ENCODE data around the gene SAT2.
"Not testable (repeated sequence)": the region's sequence is repeated elsewhere in the genome, so short reads cannot be mapped to it uniquely, and the experiment has no call there.

Gene SAT2

GRCh38 chr17:7626956-7627249, 718 bp downstream of the SAT2 start:
- Histone ChIP-seq H3K4me1 (ENCODE audit: insufficient read depth, low read length) (peaks cover 17% of the 10 kb centered on the region), H3K27me3 (ENCODE audit: insufficient read depth, low read length) (no peaks in the 10 kb centered on the region), H3K9me3 (ENCODE audit: low read length) (no peaks in the 10 kb centered on the region), H3K36me3 (ENCODE audit: insufficient read depth, low read length) (peaks cover 8% of the 10 kb centered on the region), H3K4me3 (ENCODE audit: low read length) (peak overlapping the region; percentile 86), H2AFZ (ENCODE audit: low read depth, low read length) (peak overlapping the region; percentile 83)

GRCh38 chr17:7626307-7626706, 1.3 kb downstream of the SAT2 start:
- H3K4me3 ChIP-seq (ENCODE audit: low read length): peak overlapping the region; percentile 86
- no peak overlapping the region for H2AFZ ChIP-seq (ENCODE audit: low read depth, low read length)

DNA sequence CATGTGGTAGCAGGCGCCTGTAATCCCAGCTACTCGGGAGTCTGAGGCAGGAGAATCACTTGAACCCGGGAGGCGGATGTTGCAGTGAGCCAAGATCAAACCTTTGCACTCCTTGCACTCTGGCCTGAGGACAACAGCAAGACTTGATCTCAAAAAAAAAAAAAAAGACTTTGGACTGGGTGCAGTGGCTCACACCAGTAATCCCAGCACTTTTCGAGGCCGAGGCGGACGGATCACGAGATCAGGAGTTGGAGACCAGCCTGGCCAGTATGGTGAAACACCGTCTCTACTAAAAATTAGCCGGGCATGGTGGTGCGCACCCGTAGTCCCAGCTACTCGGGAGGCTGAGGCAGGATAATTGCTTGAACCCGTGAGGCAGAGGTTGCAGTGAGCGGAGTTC, 1.9 kb downstream of the SAT2 start:
- H3K4me1 ChIP-seq (ENCODE audit: insufficient read depth, low read length): peaks cover 17% of the 10 kb centered on the region
- not testable (repeated sequence) for H3K36me3 ChIP-seq (ENCODE audit: insufficient read depth, low read length); H3K9me3 ChIP-seq (ENCODE audit: low read length); H3K27me3 ChIP-seq (ENCODE audit: insufficient read depth, low read length); H2AFZ ChIP-seq (ENCODE audit: low read depth, low read length); H3K4me3 ChIP-seq (ENCODE audit: low read length)

More at GRCh38 chr17:7626307-7626706, 1.3 kb downstream of the SAT2 start:
- peaks cover 8% of the 10 kb centered on the region for H3K36me3 ChIP-seq (ENCODE audit: insufficient read depth, low read length)
- H3K9me3 ChIP-seq (ENCODE audit: low read length): no peaks in the 10 kb centered on the region
- H3K27me3 ChIP-seq (ENCODE audit: insufficient read depth, low read length): no peaks in the 10 kb centered on the region
- H3K4me1 ChIP-seq (ENCODE audit: insufficient read depth, low read length): peaks cover 17% of the 10 kb centered on the region

DNA sequence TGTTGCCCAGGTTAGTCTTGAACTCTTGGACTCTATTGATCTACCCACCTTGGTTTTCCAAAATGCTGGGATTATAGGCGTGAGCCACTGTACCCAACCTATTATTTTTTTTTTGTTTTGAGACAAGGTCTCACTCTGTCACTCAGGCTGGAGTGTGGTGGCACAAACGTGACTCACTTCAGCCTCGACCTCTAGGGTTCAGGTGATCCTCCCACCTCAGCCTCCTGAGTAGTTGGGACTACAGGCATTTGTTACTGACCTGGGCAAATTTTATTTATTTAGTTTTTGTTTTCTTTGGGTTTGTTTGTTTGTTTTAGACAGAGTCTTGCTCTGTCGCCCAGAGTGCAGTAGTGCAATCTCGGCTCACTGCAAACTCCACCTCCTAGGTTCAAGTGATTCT, 4.0 kb downstream of the SAT2 start:
- H3K36me3 ChIP-seq (ENCODE audit: insufficient read depth, low read length): peaks cover 8% of the 10 kb centered on the region
- H3K9me3 ChIP-seq (ENCODE audit: low read length): no peaks in the 10 kb centered on the region
- peaks cover 11% of the 10 kb centered on the region for H3K4me1 ChIP-seq (ENCODE audit: insufficient read depth, low read length)
- H3K4me3 ChIP-seq (ENCODE audit: low read length): no peak overlapping the region
- no peak overlapping the region for H2AFZ ChIP-seq (ENCODE audit: low read depth, low read length)
- no peaks in the 10 kb centered on the region for H3K27me3 ChIP-seq (ENCODE audit: insufficient read depth, low read length)

DNA sequence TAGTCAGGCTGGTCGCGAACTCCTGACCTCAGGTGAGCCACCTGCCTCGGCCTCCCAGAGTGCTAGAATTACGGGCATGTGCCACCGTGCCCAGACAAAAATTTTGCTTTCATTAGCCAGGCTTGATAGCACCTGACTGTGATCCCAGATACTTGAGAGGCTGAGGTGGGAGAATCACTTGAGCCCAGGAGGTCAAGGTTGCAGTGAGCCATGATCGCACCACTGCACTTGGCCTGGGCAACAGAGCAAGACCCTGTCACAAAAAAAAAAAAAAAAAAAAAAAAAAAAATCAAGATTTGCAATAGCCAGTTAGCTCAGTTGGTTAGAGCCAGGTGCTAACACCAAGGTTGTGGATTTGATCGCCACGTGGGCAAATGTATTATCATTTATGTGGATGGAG, 6.8 kb downstream of the SAT2 start:
- H3K36me3 ChIP-seq (ENCODE audit: insufficient read depth, low read length): peaks cover 2% of the 10 kb centered on the region
- no peaks in the 10 kb centered on the region for H3K4me1 ChIP-seq (ENCODE audit: insufficient read depth, low read length)

GRCh38 chr17:7618608-7619007, 9.0 kb downstream of the SAT2 start:
- no peaks in the 10 kb centered on the region for H3K36me3 ChIP-seq (ENCODE audit: insufficient read depth, low read length)
- H3K4me3 ChIP-seq (ENCODE audit: low read length): no peak overlapping the region
- no peaks in the 10 kb centered on the region for H3K9me3 ChIP-seq (ENCODE audit: low read length)
- no peaks in the 10 kb centered on the region for H3K27me3 ChIP-seq (ENCODE audit: insufficient read depth, low read length)
- H3K4me1 ChIP-seq (ENCODE audit: insufficient read depth, low read length): peaks cover 6% of the 10 kb centered on the region
- no peak overlapping the region for H2AFZ ChIP-seq (ENCODE audit: low read depth, low read length)

More for the DNA sequence above, 6.8 kb downstream of the SAT2 start:
- no peaks in the 10 kb centered on the region for H3K27me3 ChIP-seq (ENCODE audit: insufficient read depth, low read length)
- H2AFZ ChIP-seq (ENCODE audit: low read depth, low read length): no peak overlapping the region
- no peak overlapping the region for H3K4me3 ChIP-seq (ENCODE audit: low read length)
- H3K9me3 ChIP-seq (ENCODE audit: low read length): no peaks in the 10 kb centered on the region

- H3K36me3 ChIP-seq (ENCODE audit: insufficient read depth, low read length): peaks cover 18% of the 10 kb centered on the region
- peak overlapping the region; percentile 51 for H3K4me3 ChIP-seq (ENCODE audit: low read length)
- H3K9me3 ChIP-seq (ENCODE audit: low read length): no peaks in the 10 kb centered on the region
- H2AFZ ChIP-seq (ENCODE audit: low read depth, low read length): peak overlapping the region; percentile 69
- H3K4me1 ChIP-seq (ENCODE audit: insufficient read depth, low read length): peaks cover 21% of the 10 kb centered on the region
- no peaks in the 10 kb centered on the region for H3K27me3 ChIP-seq (ENCODE audit: insufficient read depth, low read length)
These were observed 12.3 kb downstream of the SAT2 start for GRCh38 chr17:7615265-7615747.

DNA sequence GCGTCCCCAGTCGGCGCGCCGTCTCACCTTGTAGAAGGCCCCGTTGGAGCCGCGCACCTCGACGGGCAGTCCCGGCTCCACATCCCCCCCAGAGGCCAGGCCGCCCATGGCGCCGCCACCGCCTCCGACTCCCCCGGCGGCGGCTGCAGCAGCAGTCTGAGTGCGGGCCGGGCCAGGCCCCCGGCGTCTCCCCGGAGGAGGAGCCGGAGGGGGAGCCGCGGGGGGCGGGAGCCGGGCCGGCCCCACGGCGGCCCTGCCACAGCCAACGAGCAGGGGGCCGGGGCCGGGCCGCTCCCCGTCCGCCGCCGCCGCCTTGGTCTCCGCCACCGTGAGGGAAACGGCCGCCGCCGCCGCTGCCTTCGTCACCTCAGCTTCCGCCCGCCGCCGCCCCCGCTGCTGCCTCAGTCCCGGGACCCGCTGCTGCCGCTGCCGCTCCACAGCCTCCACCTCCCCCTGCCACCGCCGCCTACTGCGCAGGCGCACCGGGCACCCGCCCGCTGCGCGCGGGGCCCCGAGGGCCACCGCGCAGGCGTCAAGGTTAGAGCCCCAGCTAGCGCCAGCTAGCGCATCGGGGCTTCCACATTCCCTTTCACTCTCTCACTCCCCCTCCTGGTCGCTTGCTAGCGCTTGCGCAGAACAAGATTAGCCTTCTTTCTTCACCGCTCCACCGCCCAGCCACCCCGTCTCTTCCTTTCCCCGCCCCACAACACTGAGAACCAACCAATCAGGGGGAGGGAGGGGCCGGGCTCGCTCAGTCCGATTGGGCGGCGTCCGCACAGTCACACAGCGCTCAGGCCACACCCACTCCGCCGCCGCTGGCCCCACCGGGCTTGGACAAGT, 13.0 kb downstream of the SAT2 start, which contains the start of gene FXR2:
FXR2 (minus strand) TSS at position 473 of the 840 bp plus-strand sequence; CDS start at position 108, 365 bp downstream.
- Histone ChIP-seq H2AFZ (ENCODE audit: low read depth, low read length) (peak within 1 kb of the TSS; percentile 69), H3K9me3 (ENCODE audit: low read length) (no peaks in the 10 kb centered on the region), H3K4me3 (ENCODE audit: low read length) (peak within 1 kb of the TSS; percentile 97), H3K36me3 (ENCODE audit: insufficient read depth, low read length) (peaks cover 22% of the 10 kb centered on the region), H3K4me1 (ENCODE audit: insufficient read depth, low read length) (peaks cover 21% of the 10 kb centered on the region), H3K27me3 (ENCODE audit: insufficient read depth, low read length) (no peaks in the 10 kb centered on the region)

DNA sequence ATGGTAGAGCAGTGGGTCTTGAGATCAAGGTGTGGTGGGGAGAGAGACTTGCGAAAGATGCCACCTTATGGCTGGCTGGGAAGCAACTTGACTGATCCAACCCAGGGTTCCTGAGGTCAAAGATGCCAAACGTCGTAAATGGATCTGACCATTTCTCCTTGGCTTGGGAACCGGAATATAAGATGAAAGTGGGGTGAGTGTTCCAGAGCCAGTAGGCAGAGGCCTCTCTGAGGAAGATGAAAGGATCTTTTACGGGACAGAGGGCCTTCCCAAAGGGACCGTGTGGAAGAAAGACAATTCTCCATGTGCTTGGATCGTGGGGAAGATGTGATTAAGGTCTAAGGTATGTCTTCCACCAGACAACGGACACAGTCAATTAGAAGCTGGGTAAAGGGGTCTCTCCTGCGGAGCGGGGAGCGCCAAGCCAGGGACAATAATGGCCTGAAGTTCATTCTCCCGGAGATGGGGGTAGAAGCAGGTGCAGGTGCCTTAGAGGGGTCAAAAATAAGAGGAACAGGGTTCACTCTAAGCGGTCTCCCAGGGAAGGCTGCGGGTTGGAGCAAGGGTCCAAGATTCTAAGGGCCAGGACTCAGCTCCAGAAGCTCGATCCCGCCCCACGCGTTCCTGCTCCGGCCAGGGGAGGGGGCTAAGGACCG, 13.7 kb downstream of the SAT2 start:
- Histone ChIP-seq H3K4me1 (ENCODE audit: insufficient read depth, low read length) (peaks cover 21% of the 10 kb centered on the region), H3K4me3 (ENCODE audit: low read length) (peak overlapping the region; percentile 97), H3K36me3 (ENCODE audit: insufficient read depth, low read length) (peaks cover 27% of the 10 kb centered on the region), H2AFZ (ENCODE audit: low read depth, low read length) (peak overlapping the region; percentile 22), H3K27me3 (ENCODE audit: insufficient read depth, low read length) (no peaks in the 10 kb centered on the region), H3K9me3 (ENCODE audit: low read length) (no peaks in the 10 kb centered on the region)

- H3K9me3 ChIP-seq (ENCODE audit: low read length): no peaks in the 10 kb centered on the region
- H3K4me3 ChIP-seq (ENCODE audit: low read length): no peak overlapping the region
- peaks cover 21% of the 10 kb centered on the region for H3K4me1 ChIP-seq (ENCODE audit: insufficient read depth, low read length)
These were observed 15.4 kb downstream of the SAT2 start for GRCh38 chr17:7612294-7612640.

DNA sequence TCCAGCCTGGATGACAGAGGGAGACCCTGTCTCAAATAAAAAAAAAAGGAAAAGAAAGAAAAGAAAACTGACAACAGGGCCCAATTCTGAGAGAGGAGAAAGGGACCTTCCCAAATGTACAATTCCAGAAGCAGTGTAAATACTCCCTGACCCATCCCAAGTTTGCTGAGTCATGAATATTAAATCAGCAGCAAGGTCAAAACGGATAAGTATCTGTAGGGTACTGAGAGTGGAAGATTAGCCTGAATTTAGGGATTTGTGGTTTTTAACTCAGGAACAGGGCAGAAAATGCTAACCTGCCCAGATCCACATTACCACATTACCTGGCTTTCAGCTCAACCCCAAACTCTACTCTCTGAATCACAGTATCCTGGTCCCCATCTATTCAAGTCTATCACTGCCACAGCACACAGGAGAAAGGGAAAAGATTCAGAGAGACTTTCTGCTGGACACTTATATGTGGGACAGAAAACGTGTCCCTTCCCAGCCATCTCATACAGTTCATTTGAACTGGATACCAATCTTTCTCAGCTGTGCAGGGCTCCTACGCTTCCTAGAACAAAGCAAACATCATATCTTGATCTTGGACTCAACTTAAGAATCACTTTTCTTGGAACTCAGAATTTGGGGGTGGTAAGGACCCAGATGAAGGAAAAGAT, 15.9 kb downstream of the SAT2 start:
- Histone ChIP-seq H3K4me3 (ENCODE audit: low read length) (no peak overlapping the region), H3K9me3 (ENCODE audit: low read length) (no peaks in the 10 kb centered on the region), H3K27me3 (ENCODE audit: insufficient read depth, low read length) (no peaks in the 10 kb centered on the region), H3K4me1 (ENCODE audit: insufficient read depth, low read length) (peaks cover 21% of the 10 kb centered on the region), H2AFZ (ENCODE audit: low read depth, low read length) (no peak overlapping the region), H3K36me3 (ENCODE audit: insufficient read depth, low read length) (peaks cover 30% of the 10 kb centered on the region)

More at GRCh38 chr17:7612294-7612640, 15.4 kb downstream of the SAT2 start:
- H3K36me3 ChIP-seq (ENCODE audit: insufficient read depth, low read length): peaks cover 29% of the 10 kb centered on the region
- H2AFZ ChIP-seq (ENCODE audit: low read depth, low read length): no peak overlapping the region
- H3K27me3 ChIP-seq (ENCODE audit: insufficient read depth, low read length): no peaks in the 10 kb centered on the region

DNA sequence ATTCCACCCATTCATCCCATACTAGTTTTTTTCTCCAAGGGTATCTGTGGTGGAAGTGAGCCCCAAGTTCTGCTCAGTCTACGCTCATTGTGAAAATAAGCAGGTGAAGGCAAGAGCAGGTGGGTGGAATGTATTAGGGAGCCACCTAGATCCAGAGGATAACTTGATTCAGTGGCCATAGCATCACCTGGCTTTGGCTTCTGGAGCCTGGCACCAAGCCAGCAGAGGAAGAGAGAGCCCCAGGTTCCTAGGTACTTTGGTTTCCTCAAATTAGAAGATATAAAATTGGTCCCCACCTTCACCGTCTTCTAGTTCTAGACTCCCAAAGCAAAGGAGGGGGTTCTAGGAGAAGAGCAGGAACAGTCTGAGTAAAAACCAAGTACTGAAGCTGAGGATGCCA, 17.0 kb downstream of the SAT2 start:
- Histone ChIP-seq H3K4me3 (ENCODE audit: low read length) (no peak overlapping the region), H3K9me3 (ENCODE audit: low read length) (no peaks in the 10 kb centered on the region), H3K36me3 (ENCODE audit: insufficient read depth, low read length) (peaks cover 41% of the 10 kb centered on the region), H3K4me1 (ENCODE audit: insufficient read depth, low read length) (peaks cover 21% of the 10 kb centered on the region), H3K27me3 (ENCODE audit: insufficient read depth, low read length) (no peaks in the 10 kb centered on the region), H2AFZ (ENCODE audit: low read depth, low read length) (no peak overlapping the region)

- peaks cover 65% of the 10 kb centered on the region for H3K36me3 ChIP-seq (ENCODE audit: insufficient read depth, low read length)
- no peaks in the 10 kb centered on the region for H3K4me1 ChIP-seq (ENCODE audit: insufficient read depth, low read length)
- no peaks in the 10 kb centered on the region for H3K9me3 ChIP-seq (ENCODE audit: low read length)
- H3K4me3 ChIP-seq (ENCODE audit: low read length): no peak overlapping the region
- H3K27me3 ChIP-seq (ENCODE audit: insufficient read depth, low read length): no peaks in the 10 kb centered on the region
- no peak overlapping the region for H2AFZ ChIP-seq (ENCODE audit: low read depth, low read length)
These were observed 21.3 kb downstream of the SAT2 start for GRCh38 chr17:7606280-7606679.

Data from neuron (in vitro differentiated cells).